Stimulated activated CD8-positive, alpha-beta memory T cell treated with anti-CD3 and anti-CD28 coated beads, Interleukin-2, amount 100 ng/mL, for 48 hours (primary cell): ENCODE results near the gene PPP1R14B.

ENCODE experiments used
- DNase-seq, 2 donors: peaks; one replicate each; pipeline ENCODE4 v3.0.0-alpha.2; 2020; ENCODE audit warnings: low read depth in 2 of 2

The PPP1R14B gene

GRCh38 chr11:64210301-64211020, 36.3 kb downstream of the PPP1R14B start:
- no peak for DNase-seq

GRCh38 chr11:64209563-64209843, 37.2 kb downstream of the PPP1R14B start:
- no peak for DNase-seq

- no peak for DNase-seq
These were observed 37.8 kb downstream of the PPP1R14B start for GRCh38 chr11:64208796-64209562.

- DNase-seq: no peak
These were observed 38.5 kb downstream of the PPP1R14B start for GRCh38 chr11:64208086-64208795.

- peak; percentile 79 to 81 for DNase-seq
These were observed 39.3 kb downstream of the PPP1R14B start for GRCh38 chr11:64207256-64208085.

- peak; percentile 67 to 71 for DNase-seq
These were observed 40.1 kb downstream of the PPP1R14B start, which contains the start of gene FERMT3 for GRCh38 chr11:64206457-64207255. FERMT3 (plus strand) TSS chr11:64206721; CDS start chr11:64207365, 644 bp downstream.

GRCh38 chr11:64204464-64204989, 42.2 kb downstream of the PPP1R14B start:
- peak; percentile 43 to 62 for DNase-seq

GRCh38 chr11:64204080-64204440, 42.7 kb downstream of the PPP1R14B start:
- no peak for DNase-seq

GRCh38 chr11:64203421-64204079, 43.2 kb downstream of the PPP1R14B start:
- no peak for DNase-seq

- DNase-seq: no peak
These were observed 43.8 kb downstream of the PPP1R14B start for GRCh38 chr11:64202992-64203391.

- no peak for DNase-seq
These were observed 45.2 kb downstream of the PPP1R14B start for GRCh38 chr11:64201543-64201942.

GRCh38 chr11:64198511-64198910, 48.2 kb downstream of the PPP1R14B start:
- no peak for DNase-seq

- no peak for DNase-seq
These were observed 50.1 kb downstream of the PPP1R14B start for GRCh38 chr11:64196626-64197025.
